NK-92 treated with Interleukin-12 subunit alpha and Interleukin-12 subunit beta, amount 100 ng/mL, for 24 hours (cell line): ENCODE data around the gene RNF167.
"Not testable (repeated sequence)": the region's sequence is repeated elsewhere in the genome, so short reads cannot be mapped to it uniquely, and the experiment has no call there.

Experiments
- DNase-seq: peaks from one replicate; lab custom pipeline; 2025; lab: John Stamatoyannopoulos, UW

Gene RNF167

DNA sequence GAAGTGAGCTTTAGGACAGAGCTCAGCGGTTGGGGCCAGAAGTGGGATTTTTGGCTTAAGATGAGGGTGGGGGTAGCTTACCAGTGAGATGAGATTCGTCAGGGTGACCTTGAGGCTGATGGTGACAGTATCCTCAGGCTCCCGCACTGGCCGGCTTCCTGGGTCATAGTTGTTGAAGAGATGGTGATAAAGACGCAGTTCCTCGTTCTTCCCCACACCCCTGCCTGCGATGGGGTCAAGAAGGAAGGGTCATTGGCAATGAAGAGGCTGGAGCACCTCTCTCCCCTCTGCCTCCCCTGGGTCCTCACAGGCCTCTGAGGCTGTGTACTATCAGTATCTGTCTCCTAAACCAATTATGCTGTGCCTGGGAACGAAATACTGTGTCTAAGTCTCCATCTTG, 37.5 kb upstream of the RNF167 start:
- DNase-seq: no peak

DNA sequence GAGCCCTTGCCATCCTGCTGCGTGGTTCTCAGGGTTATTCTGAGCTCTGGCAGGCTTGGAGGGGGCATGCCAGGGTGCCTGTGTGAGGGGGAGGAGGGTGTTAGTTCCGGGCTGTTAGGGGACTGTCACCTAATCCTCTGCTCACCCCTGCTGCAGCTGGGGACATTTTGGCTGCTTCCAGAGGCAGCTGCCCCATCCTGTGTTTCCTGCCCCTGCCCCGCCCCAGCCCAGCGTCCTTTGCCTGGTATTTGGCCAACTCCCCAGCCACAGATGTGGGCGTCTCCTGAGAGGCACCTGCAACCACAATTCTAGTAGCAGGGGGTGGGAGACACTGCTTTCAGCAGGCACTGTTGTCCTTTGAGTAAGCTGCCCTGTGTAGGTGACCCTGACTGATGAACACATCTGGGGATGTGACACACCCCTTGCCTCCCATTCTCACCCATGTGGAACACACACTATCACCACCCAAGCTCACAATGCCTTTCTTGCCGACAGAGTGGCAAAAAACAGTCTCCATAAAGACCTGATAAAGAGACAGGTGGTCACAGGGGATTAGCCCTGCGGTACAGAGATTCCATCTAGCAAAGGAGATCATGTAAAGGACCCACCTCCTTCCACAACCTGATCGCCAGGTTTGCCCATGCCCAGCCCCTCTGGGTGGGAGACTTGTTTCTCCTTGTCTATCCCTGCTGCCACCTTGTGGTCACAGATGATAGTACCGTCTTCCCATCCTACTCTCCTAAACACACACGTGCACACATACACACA, 36.8 kb upstream of the RNF167 start, which contains the start of gene CHRNE:
Gene CHRNE, minus strand, starts transcription at position 48 of the 768 bp plus-strand sequence. Its CDS starts 35 bp downstream, at position 13.
- peak; percentile 30 for DNase-seq

DNA sequence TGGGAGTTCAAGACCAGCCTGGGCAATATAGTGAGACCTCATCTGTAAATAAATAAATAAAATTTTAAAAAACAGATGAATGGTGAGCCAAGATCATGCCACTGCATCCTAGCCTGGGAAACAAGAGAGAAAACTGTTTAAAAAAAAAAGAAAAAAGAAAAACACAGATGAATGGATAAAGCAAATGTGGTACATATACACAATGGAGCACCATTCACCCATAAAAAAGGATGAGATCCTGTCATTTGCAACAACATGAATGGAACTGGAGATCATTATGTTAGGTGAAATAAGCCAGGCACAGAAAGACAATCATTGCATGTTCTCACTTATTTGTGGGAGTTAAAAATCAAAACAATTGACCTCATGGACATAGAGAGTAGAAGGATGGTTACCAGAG, 33.4 kb upstream of the RNF167 start:
- not testable (repeated sequence) for DNase-seq

GRCh38 chr17:4908301-4908700, 31.8 kb upstream of the RNF167 start:
- no peak for DNase-seq

GRCh38 chr17:4908711-4909496, 31.2 kb upstream of the RNF167 start:
- no peak for DNase-seq

DNA sequence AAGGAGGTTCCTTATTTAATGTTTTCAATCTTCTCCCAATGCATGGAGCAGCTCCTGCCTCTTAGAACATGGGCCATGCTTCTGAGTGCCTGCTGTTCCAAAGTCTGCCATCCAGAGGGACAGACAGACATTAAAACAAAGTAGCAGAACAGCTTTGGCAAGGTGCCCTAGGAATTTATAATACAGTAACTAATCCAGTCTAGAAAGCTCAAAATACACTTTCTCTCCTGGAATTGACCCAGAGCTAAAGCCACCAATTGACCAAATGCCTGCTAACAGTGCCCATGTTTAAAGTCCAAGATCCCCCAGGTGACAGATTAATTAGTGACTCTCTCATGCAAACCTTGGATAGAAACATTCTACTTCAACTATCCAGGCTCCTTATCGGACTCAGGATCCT, 26.1 kb upstream of the RNF167 start:
- DNase-seq: no peak

DNA sequence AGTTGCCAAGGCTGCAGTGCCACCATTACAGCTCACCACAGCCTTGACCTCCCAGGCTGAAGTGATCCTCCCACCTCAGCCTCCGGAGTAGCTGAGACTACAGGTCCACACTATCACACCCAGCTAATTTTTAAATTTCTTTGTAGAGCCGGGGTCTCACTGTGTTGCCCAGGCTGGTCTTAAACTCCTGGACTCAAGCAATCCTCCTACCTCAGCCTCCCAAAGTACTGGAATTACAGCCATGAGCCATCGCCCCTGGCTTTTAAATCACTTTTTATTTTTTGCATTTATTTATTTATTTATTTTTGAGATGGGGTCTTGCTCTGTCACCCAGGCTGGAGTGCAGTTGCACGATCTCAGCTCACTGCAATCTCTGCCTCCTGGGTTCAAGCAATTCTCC, 25.5 kb upstream of the RNF167 start:
- not testable (repeated sequence) for DNase-seq

DNA sequence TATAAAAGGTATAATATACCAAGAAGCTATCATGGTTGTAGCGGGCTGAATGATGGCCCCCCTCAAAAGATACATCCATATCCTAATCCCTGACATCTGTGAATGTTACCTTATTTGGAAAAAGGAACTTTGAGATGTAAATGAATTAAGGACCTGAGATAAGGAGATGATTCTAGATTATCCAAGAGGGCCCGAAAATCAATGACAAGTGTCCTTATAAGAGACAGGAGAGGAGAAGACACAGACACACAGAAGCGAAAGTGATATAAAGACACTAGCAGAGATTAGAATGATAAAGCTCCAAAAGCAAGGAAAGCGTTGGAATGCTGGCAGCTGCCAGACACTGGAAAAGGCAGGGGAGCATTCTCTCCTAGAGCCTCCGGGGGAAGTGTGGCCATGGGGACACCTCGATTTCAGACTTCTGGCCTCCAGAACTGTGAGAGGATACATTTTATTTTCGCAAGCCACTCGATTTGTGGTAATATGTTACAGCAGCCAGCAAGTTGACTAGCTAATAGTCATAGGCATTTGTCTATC, 20.5 kb upstream of the RNF167 start:
- no peak for DNase-seq

DNA sequence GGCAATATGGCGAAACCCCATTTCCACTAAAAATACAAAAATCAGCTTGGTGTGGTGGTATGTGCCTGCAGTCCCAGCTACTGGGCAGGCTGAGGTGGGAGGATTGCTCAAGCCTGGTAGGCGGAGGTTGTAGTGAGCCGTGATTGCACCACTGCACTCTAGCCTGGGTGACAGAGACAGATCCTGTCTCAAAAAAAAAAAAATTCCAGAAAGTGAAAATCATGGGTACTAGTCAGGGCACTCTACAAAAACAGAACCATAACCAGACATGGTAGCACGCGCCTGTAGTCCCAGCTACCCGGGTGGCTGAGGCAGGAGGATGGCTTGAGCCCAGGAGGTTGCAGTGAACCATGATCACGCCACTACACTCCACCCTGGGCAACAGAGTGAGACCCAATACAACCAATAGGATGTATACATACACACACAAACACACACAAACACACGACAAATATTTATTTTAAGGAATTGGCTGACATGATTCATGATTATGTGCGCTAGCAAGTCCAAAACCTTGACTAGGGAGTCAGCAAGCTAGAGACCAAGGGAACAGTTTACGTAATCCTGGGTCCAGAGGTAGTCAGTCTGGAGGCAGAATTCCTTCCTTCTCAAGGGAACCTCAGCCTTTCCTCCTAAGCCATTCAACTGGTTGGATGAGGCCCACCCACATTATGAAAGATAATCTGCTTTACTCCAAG, 19.6 kb upstream of the RNF167 start:
- no peak for DNase-seq

- no peak for DNase-seq
Measured at GRCh38 chr17:4921320-4921719, 18.7 kb upstream of the RNF167 start.

DNA sequence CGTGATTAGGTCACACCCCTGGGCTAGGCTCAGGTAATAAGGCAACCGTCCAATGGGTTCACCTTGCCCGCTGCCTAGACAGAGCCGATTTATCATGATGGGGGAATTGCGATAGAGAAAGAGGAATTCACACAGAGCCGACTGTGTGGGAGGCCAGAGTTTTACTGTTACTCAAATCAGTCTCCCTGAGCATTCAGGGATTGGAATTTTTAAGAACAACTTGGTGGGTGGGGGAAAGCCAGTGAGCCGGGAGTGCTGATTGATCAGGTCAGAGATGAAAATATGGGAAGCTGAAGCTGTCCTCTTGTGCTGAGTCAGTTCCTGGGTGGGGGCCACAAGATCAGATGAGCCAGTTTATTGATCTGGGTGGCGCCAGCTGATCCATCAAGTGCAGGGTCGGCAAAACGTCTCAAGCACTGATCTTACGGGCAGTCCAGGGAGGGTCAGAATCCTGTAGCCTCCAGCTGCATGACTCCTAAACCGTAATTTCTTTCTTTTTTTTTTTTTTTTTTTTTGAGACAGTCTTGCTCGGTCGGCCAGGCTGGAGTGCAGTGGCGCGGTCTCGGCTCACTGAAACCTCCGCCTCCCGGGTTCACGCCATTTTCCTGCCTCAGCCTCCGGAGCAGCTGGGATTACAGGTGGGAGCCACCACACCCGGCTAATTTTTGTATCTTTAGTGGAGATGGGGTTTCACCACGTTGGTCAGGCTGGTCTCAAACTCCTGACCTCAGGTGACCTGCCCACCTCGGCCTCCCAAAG, 13.3 kb upstream of the RNF167 start:
- DNase-seq: not testable (repeated sequence)

DNA sequence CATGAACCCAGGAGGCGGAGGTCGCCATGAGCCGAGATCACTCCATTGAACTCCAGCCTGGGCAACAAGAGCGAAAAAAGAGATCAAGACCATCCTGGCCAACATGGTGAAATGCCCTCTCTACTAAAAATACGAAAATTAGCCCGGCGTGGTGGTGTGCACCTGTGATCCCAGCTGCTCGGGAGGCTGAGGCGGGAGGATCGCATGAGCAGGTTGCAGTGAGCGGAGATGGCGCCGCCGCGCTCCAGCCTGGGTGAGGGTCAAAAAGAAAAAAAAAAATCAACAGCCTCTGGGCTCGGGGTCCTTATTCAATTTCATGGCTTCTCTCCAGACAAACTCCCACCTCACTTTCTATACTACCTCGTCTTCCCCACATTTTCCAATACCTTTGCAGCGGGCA, 11.2 kb upstream of the RNF167 start:
- no peak for DNase-seq

- no peak for DNase-seq
Measured at GRCh38 chr17:4931963-4932362, 8.1 kb upstream of the RNF167 start, which contains the start of gene GP1BA. Gene GP1BA (plus strand): TSS chr17:4932277. CDS start chr17:4932605, 328 bp downstream.

DNA sequence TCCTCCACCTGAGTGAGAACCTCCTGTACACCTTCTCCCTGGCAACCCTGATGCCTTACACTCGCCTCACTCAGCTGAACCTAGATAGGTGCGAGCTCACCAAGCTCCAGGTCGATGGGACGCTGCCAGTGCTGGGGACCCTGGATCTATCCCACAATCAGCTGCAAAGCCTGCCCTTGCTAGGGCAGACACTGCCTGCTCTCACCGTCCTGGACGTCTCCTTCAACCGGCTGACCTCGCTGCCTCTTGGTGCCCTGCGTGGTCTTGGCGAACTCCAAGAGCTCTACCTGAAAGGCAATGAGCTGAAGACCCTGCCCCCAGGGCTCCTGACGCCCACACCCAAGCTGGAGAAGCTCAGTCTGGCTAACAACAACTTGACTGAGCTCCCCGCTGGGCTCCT, 7.3 kb upstream of the RNF167 start:
- DNase-seq: no peak

- no peak for DNase-seq
Measured at GRCh38 chr17:4933646-4934045, 6.4 kb upstream of the RNF167 start.

- peak; percentile 18 for DNase-seq
Measured at GRCh38 chr17:4934173-4934979, 5.7 kb upstream of the RNF167 start.

GRCh38 chr17:4935650-4936049, 4.4 kb upstream of the RNF167 start:
- DNase-seq: no peak

DNA sequence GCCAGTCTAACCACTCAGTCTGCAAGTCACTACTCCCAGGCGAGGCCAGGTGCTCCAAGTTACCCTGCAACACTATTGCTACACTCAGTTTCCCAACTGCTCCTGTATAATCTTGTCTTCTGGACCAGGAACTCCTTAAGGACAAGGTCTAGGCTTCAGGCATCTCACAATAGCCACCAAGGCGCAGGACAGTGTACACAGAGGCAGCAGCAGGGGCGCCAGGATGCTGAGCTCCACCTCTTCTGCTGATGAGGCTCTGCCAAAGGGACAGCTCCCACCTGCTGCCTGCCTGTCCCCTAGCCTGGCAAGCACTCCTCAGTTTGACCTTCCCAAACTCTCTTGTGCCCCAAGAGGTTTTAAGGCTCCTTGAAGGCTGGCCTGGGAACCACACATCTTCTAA, 3.6 kb upstream of the RNF167 start:
- DNase-seq: no peak

DNA sequence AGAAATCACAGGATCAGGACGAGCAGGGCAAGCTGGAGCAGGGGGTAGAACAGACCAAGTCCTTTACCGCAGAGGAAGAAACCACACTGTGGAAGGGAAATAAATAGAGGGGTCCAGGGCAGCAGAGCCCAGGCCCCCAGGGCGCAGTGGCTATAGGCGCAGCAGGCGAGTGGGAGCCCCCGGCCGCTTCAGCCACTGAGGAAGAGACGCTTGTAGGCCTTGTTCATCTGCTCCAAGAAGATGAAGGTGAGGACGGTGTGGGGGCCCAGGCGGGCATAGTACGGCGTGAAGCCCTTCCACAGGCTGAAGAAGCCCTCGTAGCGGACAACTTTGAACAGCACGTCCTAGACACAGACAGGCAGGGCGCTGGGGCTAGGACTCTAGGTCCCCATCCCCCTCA, 2.5 kb upstream of the RNF167 start:
- DNase-seq: no peak

DNA sequence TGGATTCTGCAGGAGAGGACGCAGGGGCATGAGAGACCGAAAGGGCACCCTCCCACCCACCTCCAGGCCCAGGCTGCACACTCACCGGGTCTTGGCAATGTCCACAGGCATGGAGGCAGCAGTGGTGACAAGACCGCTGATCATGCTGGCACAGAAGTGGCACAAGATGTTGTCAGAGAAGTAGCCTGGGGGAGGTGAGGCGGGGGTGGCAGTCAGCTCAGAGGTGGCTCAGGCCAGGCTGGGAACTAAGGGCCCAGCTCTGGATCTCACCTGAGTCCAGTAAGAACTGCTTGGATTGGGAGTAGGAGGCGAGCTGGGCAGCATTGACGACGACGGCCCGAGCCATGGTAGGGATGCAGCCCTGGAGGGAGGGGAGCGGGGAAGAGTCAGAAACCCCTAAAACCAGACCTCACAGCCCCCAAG, 2.0 kb upstream of the RNF167 start:
- DNase-seq: no peak
